ENCODE data around the gene RANGAP1. TPM values are rescaled to one million over a fixed set of nuclear protein-coding genes. Genes with fewer than 3 reads are reported as not detected.
A peak's percentile ranks its signal among the peaks of the same experiment; 100 is the strongest.

Gene RANGAP1
- total and polyA plus RNA-seq, 2 of the 13 experiments (the other 11 are each of a cell fraction or from before 2014, with no cell fraction given) = 51.8 to 83.9 TPM

- no peak for TF ChIP-seq ZBTB14 (CRISPR knock-in tag; IDR thresholded peaks at IDR 0.05)
- TF ChIP-seq SOX6 (IDR thresholded peaks at IDR 0.05) = no peak
- TF ChIP-seq SOX6 (CRISPR knock-in tag; IDR thresholded peaks at IDR 0.05) = peak; percentile 77
Measured at GRCh38 chr22:41234815-41235695, 50.9 kb downstream of the RANGAP1 start (continued).

- DNase-seq (ENCODE audit: low spot score) = no peak
- Histone ChIP-seq H3K36me3 (replicated peaks in 1 of 2; ENCODE audit: control insufficient read depth in 1 of 2, insufficient read depth in 2 of 2, low read length in 2 of 2) (peaks cover 8 to 14% of the 10 kb centered on the region in 2 experiments; a peak in 2 of 5 replicates), H3K4me2 (ENCODE audit: low read depth, low read length) (no peak overlapping the region), H3K27ac (ENCODE audit: extremely low read length, insufficient read depth, low read length) (no peak overlapping the region), H2AFZ (ENCODE audit: low read length) (no peak overlapping the region), H3K9me3 (ENCODE audit: low read length) (no peaks in the 10 kb centered on the region), H3K4me3 (replicated peaks in 1 of 3; ENCODE audit: insufficient read depth in 1 of 3, low read depth in 2 of 3, low read length in 3 of 3) (no peak overlapping the region), H3K27me3 (ENCODE audit: control insufficient read depth in 1 of 2, insufficient read depth in 2 of 2, low read length in 2 of 2) (no peaks in the 10 kb centered on the region), H4K20me1 (ENCODE audit: insufficient read depth, low read length) (no peaks in the 10 kb centered on the region), H3K9ac (ENCODE audit: insufficient read depth, low read depth, low read length) (no peak overlapping the region), H3K4me1 (ENCODE audit: insufficient read depth, low read length) (peaks cover 16% of the 10 kb centered on the region), H3K79me2 (ENCODE audit: insufficient read depth, low read length) (no peaks in the 10 kb centered on the region)
- FAIRE-seq = no peak
- CTCF ChIA-PET (ENCODE audit: low intra/inter-chr PET ratio, low total read pairs) = no interaction called here
- intact Hi-C loops (cut with micrococcal nuclease; ENCODE audit: unreplicated experiment) (no loop called here), in situ Hi-C loops (cut with HindIII; ENCODE audit: extremely low pct_ligation_motif_present, low pct_unique_long_range_greater_than_20kb) (no loop called here)
- POLR2A ChIA-PET = no interaction called here
- ATAC-seq = no peak
- no TSS peak for BruUV-seq (replicated peaks)
- WGBS (ENCODE audit: low lambda C conversion rate) = 98% methylated on average over 5 of the region's 7 CpGs
- TF ChIP-seq ZNF703 (CRISPR knock-in tag; IDR thresholded peaks at IDR 0.05; ENCODE audit: borderline replicate concordance) = no peak
Measured at GRCh38 chr22:41231369-41231768, 54.6 kb downstream of the RANGAP1 start.

- H2AFZ ChIP-seq (ENCODE audit: low read length) = no peak overlapping the region
- H3K27ac ChIP-seq (ENCODE audit: extremely low read length, insufficient read depth, low read length) = no peak overlapping the region
- no TSS peak for BruUV-seq (replicated peaks)
- peaks cover 10% of the 10 kb centered on the region for H3K4me1 ChIP-seq (ENCODE audit: insufficient read depth, low read length)
- intact Hi-C loops (cut with micrococcal nuclease; ENCODE audit: unreplicated experiment) (no loop called here), in situ Hi-C loops (cut with HindIII; ENCODE audit: extremely low pct_ligation_motif_present, low pct_unique_long_range_greater_than_20kb) (no loop called here)
- no peaks in the 10 kb centered on the region for H3K9me3 ChIP-seq (ENCODE audit: low read length)
- WGBS (ENCODE audit: low lambda C conversion rate) = 88% methylated on average over 6 of the region's 9 CpGs
- H3K36me3 ChIP-seq (replicated peaks in 1 of 2; ENCODE audit: control insufficient read depth in 1 of 2, insufficient read depth in 2 of 2, low read length in 2 of 2) = peaks cover 13 to 15% of the 10 kb centered on the region in 2 experiments; a peak in 3 of 5 replicates
- H4K20me1 ChIP-seq (ENCODE audit: insufficient read depth, low read length) = no peaks in the 10 kb centered on the region
- ChIA-PET CTCF (ENCODE audit: low intra/inter-chr PET ratio, low total read pairs) (no interaction called here), POLR2A (no interaction called here)
- no peaks in the 10 kb centered on the region for H3K79me2 ChIP-seq (ENCODE audit: insufficient read depth, low read length)
- no peak overlapping the region for H3K9ac ChIP-seq (ENCODE audit: insufficient read depth, low read depth, low read length)
- no peak for FAIRE-seq
- H3K4me2 ChIP-seq (ENCODE audit: low read depth, low read length) = no peak overlapping the region
- no peak for ATAC-seq
- H3K27me3 ChIP-seq (ENCODE audit: control insufficient read depth in 1 of 2, insufficient read depth in 2 of 2, low read length in 2 of 2) = no peaks in the 10 kb centered on the region
- no peak for DNase-seq (ENCODE audit: low spot score)
- no peak overlapping the region for H3K4me3 ChIP-seq (replicated peaks in 1 of 3; ENCODE audit: insufficient read depth in 1 of 3, low read depth in 2 of 3, low read length in 3 of 3)
- TF ChIP-seq ZNF652 (CRISPR knock-in tag; IDR thresholded peaks at IDR 0.05; ENCODE audit: borderline replicate concordance, low read depth) (no peak), ZNF263 (CRISPR knock-in tag; IDR thresholded peaks at IDR 0.05) (no peak), THAP7 (CRISPR knock-in tag; IDR thresholded peaks at IDR 0.05) (no peak), ZNF687 (CRISPR knock-in tag; IDR thresholded peaks at IDR 0.05) (no peak), TGIF2 (CRISPR knock-in tag; IDR thresholded peaks at IDR 0.05) (no peak), ZNF451 (CRISPR knock-in tag; IDR thresholded peaks at IDR 0.05) (no peak)
Measured at GRCh38 chr22:41230401-41230785, 55.6 kb downstream of the RANGAP1 start.
